Measurements from ENCODE around the gene RIPK3.

GRCh38 chr14:24337824-24338175 is 2.0 kb downstream of the RIPK3 start:
- TF ChIP-seq, protein P1, sequence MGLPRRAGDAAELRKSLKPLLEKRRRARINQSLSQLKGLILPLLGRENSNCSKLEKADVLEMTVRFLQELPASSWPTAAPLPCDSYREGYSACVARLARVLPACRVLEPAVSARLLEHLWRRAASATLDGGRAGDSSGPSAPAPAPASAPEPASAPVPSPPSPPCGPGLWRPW (IDR thresholded peaks at IDR 0.05) = no peak
- TF ChIP-seq NPAS2 (CRISPR knock-in tag; IDR thresholded peaks at IDR 0.05; ENCODE audit: borderline replicate concordance) (no peak), CTCF (IDR thresholded peaks at IDR 0.05) (no peak), POLR2A (IDR thresholded peaks at IDR 0.05; ENCODE audit: low read length) (no peak), CHD4 (IDR thresholded peaks at IDR 0.05; ENCODE audit: borderline replicate concordance) (no peak), EHMT2 (IDR thresholded peaks at IDR 0.05; ENCODE audit: low read depth) (no peak), JUNB (IDR thresholded peaks at IDR 0.05) (no peak), RNF2 (IDR thresholded peaks at IDR 0.05; ENCODE audit: borderline replicate concordance, low read depth) (no peak)
- TF ChIP-seq, protein P2, sequence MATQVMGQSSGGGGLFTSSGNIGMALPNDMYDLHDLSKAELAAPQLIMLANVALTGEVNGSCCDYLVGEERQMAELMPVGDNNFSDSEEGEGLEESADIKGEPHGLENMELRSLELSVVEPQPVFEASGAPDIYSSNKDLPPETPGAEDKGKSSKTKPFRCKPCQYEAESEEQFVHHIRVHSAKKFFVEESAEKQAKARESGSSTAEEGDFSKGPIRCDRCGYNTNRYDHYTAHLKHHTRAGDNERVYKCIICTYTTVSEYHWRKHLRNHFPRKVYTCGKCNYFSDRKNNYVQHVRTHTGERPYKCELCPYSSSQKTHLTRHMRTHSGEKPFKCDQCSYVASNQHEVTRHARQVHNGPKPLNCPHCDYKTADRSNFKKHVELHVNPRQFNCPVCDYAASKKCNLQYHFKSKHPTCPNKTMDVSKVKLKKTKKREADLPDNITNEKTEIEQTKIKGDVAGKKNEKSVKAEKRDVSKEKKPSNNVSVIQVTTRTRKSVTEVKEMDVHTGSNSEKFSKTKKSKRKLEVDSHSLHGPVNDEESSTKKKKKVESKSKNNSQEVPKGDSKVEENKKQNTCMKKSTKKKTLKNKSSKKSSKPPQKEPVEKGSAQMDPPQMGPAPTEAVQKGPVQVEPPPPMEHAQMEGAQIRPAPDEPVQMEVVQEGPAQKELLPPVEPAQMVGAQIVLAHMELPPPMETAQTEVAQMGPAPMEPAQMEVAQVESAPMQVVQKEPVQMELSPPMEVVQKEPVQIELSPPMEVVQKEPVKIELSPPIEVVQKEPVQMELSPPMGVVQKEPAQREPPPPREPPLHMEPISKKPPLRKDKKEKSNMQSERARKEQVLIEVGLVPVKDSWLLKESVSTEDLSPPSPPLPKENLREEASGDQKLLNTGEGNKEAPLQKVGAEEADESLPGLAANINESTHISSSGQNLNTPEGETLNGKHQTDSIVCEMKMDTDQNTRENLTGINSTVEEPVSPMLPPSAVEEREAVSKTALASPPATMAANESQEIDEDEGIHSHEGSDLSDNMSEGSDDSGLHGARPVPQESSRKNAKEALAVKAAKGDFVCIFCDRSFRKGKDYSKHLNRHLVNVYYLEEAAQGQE (IDR thresholded peaks at IDR 0.05) = no peak
- TF ChIP-seq, protein P3, sequence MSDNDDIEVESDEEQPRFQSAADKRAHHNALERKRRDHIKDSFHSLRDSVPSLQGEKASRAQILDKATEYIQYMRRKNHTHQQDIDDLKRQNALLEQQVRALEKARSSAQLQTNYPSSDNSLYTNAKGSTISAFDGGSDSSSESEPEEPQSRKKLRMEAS (IDR thresholded peaks at IDR 0.05) = no peak
